GM12878 (cell line): Measurements from ENCODE around the gene TSHR. TPM values are rescaled to one million over a fixed set of nuclear protein-coding genes. Genes with fewer than 3 reads are reported as not detected.

ENCODE experiments used
- ATAC-seq: fragments of 200-7000 bp; cut with Tn5 transposase; 3 replicates; pipeline ENCODE4 v1.9.1; 2020; ENCODE audit warnings: mild to moderate bottlenecking, moderate library complexity
- BruUV-seq: library from RNA; stranded (reverse); fragments of 400-500 nt; replicated peaks from 2 replicates; lab custom pipeline; 2021; lab: Mats Ljungman, UMichigan
- CTCF ChIA-PET: fragments of 300-600 bp; sonication (Branson Sonifier 250); formaldehyde crosslinking; extraction: SDS; loops from one replicate; lab custom pipeline; 2021; ENCODE audit warnings: inconsistent platforms; lab: Yijun Ruan, JAX
- POLR2A ChIA-PET: fragments of 350-600 bp; formaldehyde crosslinking; extraction: SDS; loops from one replicate; lab custom pipeline; 2021; ENCODE audit warnings: inconsistent platforms; lab: Charles Lee
- RAD21 ChIA-PET: fragments of 300-600 bp; sonication (Branson Sonifier 250); formaldehyde crosslinking; loops from one replicate; lab custom pipeline; 2023; ENCODE audit warnings: antibody characterized with exemption; ENCODE audit not compliant: unreplicated experiment; lab: Charles Lee
- SMC1A ChIA-PET: fragments of 300-600 bp; sonication (Branson Sonifier 250); formaldehyde crosslinking; loops from one replicate; lab custom pipeline; 2023; ENCODE audit not compliant: unreplicated experiment, uncharacterized antibody; lab: Charles Lee
- DNase-seq: peaks from one replicate; pipeline ENCODE4 v3.0.0-alpha.2; 2011; ENCODE audit warnings: low read depth, low spot score
- FAIRE-seq: peaks from 3 replicates; lab custom pipeline; 2011; peaks lifted over from hg19 to GRCh38; lab: Jason Lieb, UNC
- H2AFZ ChIP-seq: 2 replicates; pipeline ENCODE4 v1.6.0; 2011; ENCODE audit warnings: low read depth, low read length, control low read depth; ENCODE audit not compliant: control insufficient read depth
- H3K27ac ChIP-seq: 2 replicates; pipeline ENCODE4 v1.5.1; 2011; ENCODE audit warnings: control low read depth; ENCODE audit not compliant: control insufficient read depth, insufficient read depth
- H3K27me3 ChIP-seq, 2 experiments: replicated peaks in 1 of 2; 2 replicates each; pipeline versions ENCODE4 v1.6.0 to v1.6.1; 2011; ENCODE audit warnings: low read length in 1 of 2; ENCODE audit not compliant: control insufficient read depth in 2 of 2, insufficient read depth in 2 of 2
- H3K36me3 ChIP-seq, 2 experiments: 2 replicates each; pipeline ENCODE4 v1.5.1; 2011; ENCODE audit warnings: low read length in 1 of 2; ENCODE audit not compliant: control insufficient read depth in 2 of 2, insufficient read depth in 2 of 2
- H3K4me1 ChIP-seq: 2 replicates; pipeline ENCODE4 v1.6.1; 2011; ENCODE audit warnings: mild to moderate bottlenecking, low read length, moderate library complexity, mixed read lengths; ENCODE audit not compliant: control insufficient read depth, insufficient read depth
- H3K4me2 ChIP-seq: 2 replicates; pipeline ENCODE4 v1.6.0; 2011; ENCODE audit warnings: control low read depth; ENCODE audit not compliant: control insufficient read depth, insufficient read depth
- H3K4me3 ChIP-seq: fragments of 200-600 bp; sonication (generic); 2 replicates; pipeline ENCODE4 v1.5.1; 2016
- H3K79me2 ChIP-seq: 2 replicates; pipeline ENCODE4 v1.6.0; 2011; ENCODE audit warnings: low read length; ENCODE audit not compliant: control insufficient read depth, insufficient read depth
- H3K9ac ChIP-seq: 2 replicates; pipeline ENCODE4 v1.8.0; 2011; ENCODE audit warnings: low read length, control low read depth, mixed read lengths; ENCODE audit not compliant: control insufficient read depth, insufficient read depth
- H3K9me3 ChIP-seq: replicated peaks from 3 replicates; pipeline ENCODE4 v1.5.1; 2011; ENCODE audit warnings: mild to moderate bottlenecking, low read length; ENCODE audit not compliant: control insufficient read depth, insufficient read depth
- H4K20me1 ChIP-seq: 2 replicates; pipeline ENCODE4 v1.6.0; 2011; ENCODE audit not compliant: control insufficient read depth, insufficient read depth
- ATF7 ChIP-seq: fragments of 450-650 bp; IDR thresholded peaks from 2 replicates; pipeline ENCODE4 v1.6.1; 2016; ENCODE audit warnings: low read depth, mild to moderate bottlenecking
- CEBPZ ChIP-seq: fragments of 150-350 bp; IDR thresholded peaks from 2 replicates; pipeline ENCODE4 v1.6.1; 2016; ENCODE audit warnings: low read depth, low read length
- CHD4 ChIP-seq: fragments of 200-600 bp; sonication (generic); IDR thresholded peaks from 2 replicates; pipeline ENCODE4 v1.6.1; 2016; ENCODE audit warnings: mild to moderate bottlenecking
- E2F4 ChIP-seq: IDR thresholded peaks from 2 replicates; pipeline ENCODE4 v1.6.1; 2012; ENCODE audit warnings: low read depth, low read length, improper control_type of control experiment
- E4F1 ChIP-seq: fragments of 450-650 bp; IDR thresholded peaks from 2 replicates; pipeline ENCODE4 v1.6.1; 2018; ENCODE audit warnings: borderline replicate concordance, mild to moderate bottlenecking; ENCODE audit not compliant: partially characterized antibody
- ESRRA ChIP-seq: IDR thresholded peaks from 2 replicates; pipeline ENCODE4 v1.6.1; 2012; ENCODE audit warnings: mild to moderate bottlenecking, low read length, improper control_type of control experiment
- MYB ChIP-seq: fragments of 150-350 bp; IDR thresholded peaks from 2 replicates; pipeline ENCODE4 v1.6.1; 2014; ENCODE audit warnings: mild to moderate bottlenecking, low read depth, low read length, borderline replicate concordance
- NBN ChIP-seq: fragments of 450-650 bp; IDR thresholded peaks from 2 replicates; pipeline ENCODE4 v1.6.1; 2016
- NRF1 ChIP-seq: conservative IDR thresholded peaks from 2 replicates; pipeline ENCODE4 v1.6.1; 2011; ENCODE audit warnings: mild to moderate bottlenecking, low read depth, low read length, improper control_type of control experiment
- PML ChIP-seq: IDR thresholded peaks from 2 replicates; pipeline ENCODE4 v1.6.1; 2012; ENCODE audit warnings: low read length, inconsistent platforms
- POLR2A ChIP-seq: IDR thresholded peaks from 2 replicates; pipeline ENCODE4 v1.6.1; 2011; ENCODE audit warnings: low read depth, mild to moderate bottlenecking, low read length
- RB1 ChIP-seq: fragments of 450-650 bp; formaldehyde crosslinking; IDR thresholded peaks from 2 replicates; pipeline ENCODE4 v1.6.1; 2017; ENCODE audit warnings: mild to moderate bottlenecking, borderline replicate concordance
- RELA ChIP-seq: fragments of 450-650 bp; IDR thresholded peaks from 2 replicates; pipeline ENCODE4 v1.8.0; 2014; ENCODE audit warnings: borderline replicate concordance; ENCODE audit not compliant: partially characterized antibody
- SREBF1 ChIP-seq: IDR thresholded peaks from 2 replicates; pipeline ENCODE4 v1.6.1; 2012; ENCODE audit warnings: mild to moderate bottlenecking, low read length
- SRF ChIP-seq, 2 experiments: IDR thresholded peaks; 2 replicates each; pipeline ENCODE4 v1.6.1; 2011; ENCODE audit warnings: low read depth in 2 of 2, low read length in 2 of 2, mild to moderate bottlenecking in 1 of 2, moderate library complexity in 1 of 2
- TAF1 ChIP-seq: IDR thresholded peaks from 2 replicates; pipeline ENCODE4 v1.6.1; 2011; ENCODE audit warnings: mild to moderate bottlenecking, low read depth, low read length, borderline replicate concordance
- TCF3 ChIP-seq: IDR thresholded peaks from 2 replicates; pipeline ENCODE4 v1.6.1; 2012; ENCODE audit warnings: low read depth, mild to moderate bottlenecking, low read length, borderline replicate concordance; ENCODE audit not compliant: insufficient read depth
- ZNF274 ChIP-seq: IDR thresholded peaks from one replicate; pipeline ENCODE4 v1.8.0; 2011; ENCODE audit not compliant: insufficient read length, insufficient read depth
- ZZZ3 ChIP-seq: IDR thresholded peaks from 2 replicates; pipeline ENCODE4 v1.6.1; 2011; ENCODE audit warnings: low read depth; ENCODE audit not compliant: control insufficient read depth, insufficient read length
- WGBS: methylation state at CpG from one replicate; pipeline ENCODE4 v1.1.6; 2016; ENCODE audit warnings: low lambda C conversion rate; ENCODE audit not compliant: insufficient replicate concordance, insufficient coverage; ENCODE audit errors: missing lambda C conversion rate; 5-methylcytosine and 5-hydroxymethylcytosine counted together
- in situ Hi-C: fragments of 300-500 bp; cut with MboI; formaldehyde crosslinking; loops from 9 replicates; pipeline ENCODE4 v1.14.3; 2018; ENCODE audit warnings: mixed read lengths
- intact Hi-C: fragments of 100-400 bp; cut with micrococcal nuclease; formaldehyde crosslinking; loops from one replicate; pipeline ENCODE4 v1.14.2; 2022; ENCODE audit not compliant: unreplicated experiment
- polyA plus RNA-seq, 11 experiments: library from polyadenylated mRNA; depleted of rRNA in 4 of 11; unstranded in 6 of 11; stranded (reverse) in 5 of 11; fragments of >200 nt; fragmentation: Nextera tagmentation in 4 of 11; fragmentation: Illumina TruSeq in 1 of 11; extraction: Ambion mirVana in 4 of 11; extraction: Trizol in 1 of 11; gene quantifications; 1 replicate in 1 of 11; 2 replicates in 10 of 11; pipeline versions ENCODE4 v1.2.1 to v1.2.3, GENCODE V29; 2011 to 2016; ENCODE audit warnings: inconsistent platforms in 2 of 11, missing spikeins in 2 of 11, low read depth in 1 of 11
- total RNA-seq, 4 experiments: library from RNA; depleted of rRNA in 3 of 4; stranded (reverse); fragments of >200 nt in 3 of 4; fragmentation: Illumina TruSeq in 1 of 4; extraction: Trizol in 1 of 4; gene quantifications; 2 replicates each; pipeline versions ENCODE4 v1.2.1 to v1.2.3, GENCODE V29; 2013 to 2021

TSHR gene
- total and polyA plus RNA-seq, 10 of the 15 experiments (the other 5 are each of a cell fraction or from before 2014, with no cell fraction given): 0.06 to 0.31 TPM; not detected in 8

GRCh38 chr14:81165188-81165587 is 209.8 kb downstream of the TSHR start (continued):
- TF ChIP-seq E4F1 (no peak), CHD4 (no peak), ATF7 (no peak), SRF (IDR thresholded peaks at IDR 0.05; ENCODE audit: low read depth in 2 of 2, low read length in 2 of 2) (no peak), NRF1 (no peak), PML (no peak), NBN (no peak)
- TF ChIP-seq, all 136 proteins: peak for 0

GRCh38 chr14:81166121-81166520 is 210.7 kb downstream of the TSHR start:
- Histone ChIP-seq H3K4me2 (no peak overlapping the region), H3K36me3 (no peaks in the 10 kb centered on the region), H2AFZ (no peak overlapping the region), H3K4me1 (peaks cover 13% of the 10 kb centered on the region), H4K20me1 (no peaks in the 10 kb centered on the region), H3K9me3 (no peaks in the 10 kb centered on the region), H3K4me3 (no peak overlapping the region), H3K79me2 (no peaks in the 10 kb centered on the region), H3K27me3 (no peaks in the 10 kb centered on the region), H3K9ac (no peak overlapping the region), H3K27ac (no peak overlapping the region)
- BruUV-seq: no TSS peak
- intact Hi-C loops: no loop called here
- ATAC-seq (no peak), DNase-seq (no peak), FAIRE-seq (no peak)
- ChIA-PET RAD21 (interaction anchor here (1.3 to 3.3 kb wide), 2 partner anchors 9 to 169 kb away, joined by 4 to 25 read pairs; no protein-coding TSS in a partner anchor), SMC1A (interaction anchor here (1.1 to 1.5 kb wide), 4 partner anchors 9 to 179 kb away, joined by 3 to 6 read pairs (median 4); no protein-coding TSS in a partner anchor), CTCF (interaction anchor here (1.1 to 10.8 kb wide), 4 partner anchors 9 to 169 kb away, joined by 3 to 96 read pairs (median 4); no protein-coding TSS in a partner anchor), POLR2A (no interaction called here)
- WGBS: 97% methylated on average over 2 of the region's 2 CpGs
- in situ Hi-C loops: no loop called here
- TF ChIP-seq SREBF1 (no peak), TCF3 (no peak), TAF1 (no peak), RELA (no peak), ZZZ3 (no peak), ESRRA (no peak), RB1 (no peak), CEBPZ (no peak), MYB (no peak), E2F4 (no peak), ZNF274 (no peak), POLR2A (no peak)
